Central memory CD4-positive, alpha-beta T cell (primary cell): ENCODE data around the gene STAMBPL1.
A peak's percentile ranks its signal among the peaks of the same experiment; 100 is the strongest.
"Not testable (repeated sequence)": the region's sequence is repeated elsewhere in the genome, so short reads cannot be mapped to it uniquely, and the experiment has no call there.

ENCODE experiments used
- DNase-seq: peaks from one replicate; pipeline ENCODE4 v3.0.0; 2022

The STAMBPL1 gene

GRCh38 chr10:88923520-88923919, 43.5 kb downstream of the STAMBPL1 start:
- DNase-seq: no peak

- no peak for DNase-seq
Measured at GRCh38 chr10:88926566-88927415, 46.7 kb downstream of the STAMBPL1 start.

- no peak for DNase-seq
Measured at GRCh38 chr10:88927416-88927690, 47.3 kb downstream of the STAMBPL1 start.

- DNase-seq: no peak
Measured at GRCh38 chr10:88928254-88928653, 48.2 kb downstream of the STAMBPL1 start.

- DNase-seq: no peak
Measured at GRCh38 chr10:88931548-88931947, 51.5 kb downstream of the STAMBPL1 start.

- DNase-seq: not testable (repeated sequence)
Measured at GRCh38 chr10:88932029-88932428, 52.0 kb downstream of the STAMBPL1 start.

GRCh38 chr10:88932539-88933256, 52.7 kb downstream of the STAMBPL1 start:
- peak; percentile 44 for DNase-seq

- no peak for DNase-seq
Measured at GRCh38 chr10:88933564-88933963, 53.5 kb downstream of the STAMBPL1 start.

- DNase-seq: peak; percentile 73
Measured at GRCh38 chr10:88934900-88935672, 55.0 kb downstream of the STAMBPL1 start.

GRCh38 chr10:88936656-88937055, 56.6 kb downstream of the STAMBPL1 start:
- DNase-seq: no peak

- DNase-seq: no peak
Measured at GRCh38 chr10:88938039-88938438, 58.0 kb downstream of the STAMBPL1 start.

GRCh38 chr10:88938938-88939337, 58.9 kb downstream of the STAMBPL1 start:
- no peak for DNase-seq

- DNase-seq: no peak
Measured at GRCh38 chr10:88941026-88941425, 61.0 kb downstream of the STAMBPL1 start.

GRCh38 chr10:88943778-88944177, 63.7 kb downstream of the STAMBPL1 start:
- no peak for DNase-seq

GRCh38 chr10:88944813-88945212, 64.8 kb downstream of the STAMBPL1 start:
- no peak for DNase-seq

- no peak for DNase-seq
Measured at GRCh38 chr10:88946200-88946599, 66.2 kb downstream of the STAMBPL1 start.

- DNase-seq: no peak
Measured at GRCh38 chr10:88946965-88947590, 67.0 kb downstream of the STAMBPL1 start.

- no peak for DNase-seq
Measured at GRCh38 chr10:88949051-88949450, 69.0 kb downstream of the STAMBPL1 start.

- no peak for DNase-seq
Measured at GRCh38 chr10:88949912-88950837, 70.1 kb downstream of the STAMBPL1 start.

- DNase-seq: no peak
Measured at GRCh38 chr10:88952647-88953111, 72.6 kb downstream of the STAMBPL1 start, which contains the start of gene ACTA2. Gene ACTA2, minus strand, starts transcription at chr10:88952773. Its CDS starts 3,843 bp downstream, at chr10:88948930.

GRCh38 chr10:88953662-88954061, 73.6 kb downstream of the STAMBPL1 start:
- no peak for DNase-seq
